K562 (cell line): ENCODE results near the gene SLC4A2. TPM values are rescaled to one million over a fixed set of nuclear protein-coding genes. Genes with fewer than 3 reads are reported as not detected.

Source experiments
- CC2D1A ChIP-seq: fragments of 450-650 bp; IDR thresholded peaks from 2 replicates; pipeline ENCODE4 v1.6.1; 2017; ENCODE audit warnings: mild to moderate bottlenecking
- HNRNPL ChIP-seq: fragments of 200-400 bp; formaldehyde crosslinking; IDR thresholded peaks from 2 replicates; pipeline ENCODE4 v1.6.1; 2017; ENCODE audit warnings: low read depth, mild to moderate bottlenecking, low read length
- PRMT5 ChIP-seq: sonication (generic); formaldehyde crosslinking; IDR thresholded peaks from 2 replicates; pipeline ENCODE4 v1.5.0; 2020; ENCODE audit warnings: missing genetic modification reagents
- RAD21 ChIP-seq, 2 experiments: fragments of 250-450 bp in 1 of 2; fragments of 450-650 bp in 1 of 2; sonication (Bioruptor Pico) in 1 of 2; formaldehyde crosslinking in 1 of 2; IDR thresholded peaks in 1 of 2; conservative IDR thresholded peaks in 1 of 2; 2 replicates each; pipeline versions ENCODE4 v1.4.0 to v1.8.0; 2020 to 2022; ENCODE audit warnings: mild to moderate bottlenecking in 2 of 2, moderate library complexity in 1 of 2
- RFX7 ChIP-seq: fragments of 250-450 bp; sonication (Bioruptor Pico); IDR thresholded peaks from 2 replicates; pipeline ENCODE4 v1.5.1; 2021; ENCODE audit warnings: mild to moderate bottlenecking
- SNRNP70 ChIP-seq: fragments of 200-400 bp; formaldehyde crosslinking; optimal IDR thresholded peaks from 2 replicates; pipeline ENCODE3; 2017; ENCODE audit warnings: low read depth, low read length
- TCF7L2 ChIP-seq: fragments of 150-350 bp; IDR thresholded peaks from 2 replicates; pipeline ENCODE4 v1.6.1; 2016; ENCODE audit warnings: low read depth, mild to moderate bottlenecking, low read length, moderate library complexity
- TEAD1 ChIP-seq, 2 experiments: fragments of 450-650 bp in 1 of 2; sonication (generic) in 1 of 2; formaldehyde crosslinking; IDR thresholded peaks; 2 replicates each; pipeline versions ENCODE4 v1.4.0 to v1.8.0; 2020 to 2022; ENCODE audit warnings: mild to moderate bottlenecking in 2 of 2, missing genetic modification reagents in 1 of 2
- TRIM24 ChIP-seq, 2 experiments: fragments of 450-650 bp; IDR thresholded peaks; 2 replicates each; pipeline ENCODE4 v1.6.1; 2016
- polyA plus RNA-seq, 8 experiments: library from polyadenylated mRNA; depleted of rRNA in 4 of 8; stranded (reverse) in 5 of 8; unstranded in 3 of 8; fragments of >200 nt; fragmentation: Nextera tagmentation in 2 of 8; fragmentation: Illumina TruSeq in 1 of 8; extraction: Ambion mirVana in 2 of 8; extraction: Trizol in 1 of 8; gene quantifications; 2 replicates each; pipeline versions ENCODE4 v1.2.1 to v1.2.3, GENCODE V29; 2011 to 2014; ENCODE audit warnings: inconsistent platforms in 1 of 8, missing spikeins in 1 of 8
- total RNA-seq, 7 experiments: library from RNA; depleted of rRNA in 6 of 7; stranded (reverse); fragments of >200 nt in 6 of 7; fragmentation: Illumina TruSeq in 2 of 7; extraction: Trizol in 2 of 7; gene quantifications; 2 replicates each; pipeline versions ENCODE4 v1.2.1 to v1.2.3, GENCODE V29; 2011 to 2021; ENCODE audit warnings: low replicate concordance in 1 of 7
- TF ChIP-seq, protein P1 (sequence below): fragments of 250-450 bp; sonication (Bioruptor Pico); IDR thresholded peaks from 2 replicates; pipeline ENCODE4 v1.8.0; 2021; ENCODE audit warnings: borderline replicate concordance, mild to moderate bottlenecking, moderate library complexity; ENCODE audit not compliant: poor library complexity, severe bottlenecking
- TF ChIP-seq, protein P2 (sequence below): fragments of 450-650 bp; IDR thresholded peaks from 2 replicates; pipeline ENCODE4 v1.6.1; 2014; ENCODE audit warnings: low read depth, mild to moderate bottlenecking, moderate library complexity, borderline replicate concordance
- TF ChIP-seq, protein P3 (sequence below): sonication (generic); formaldehyde crosslinking; IDR thresholded peaks from 2 replicates; pipeline ENCODE4 v1.8.0; 2022; ENCODE audit warnings: mild to moderate bottlenecking, missing genetic modification reagents
- TF ChIP-seq, protein P4 (sequence below): sonication (generic); IDR thresholded peaks from 2 replicates; pipeline ENCODE4 v1.6.1; 2016

The SLC4A2 gene
- total and polyA plus RNA-seq, 9 of the 15 experiments (the other 6 are each of a cell fraction or from before 2014, with no cell fraction given), result 11.4 to 375 (median 130) TPM

GRCh38 chr7:151057989-151058780, 1.2 kb upstream of the SLC4A2 start (continued):
- TF ChIP-seq RAD21 (CRISPR knock-in tag; conservative IDR thresholded peaks at IDR 0.05 in 1 of 2, IDR thresholded peaks at IDR 0.05 in 1 of 2) (0 out of 4 replicates have a peak, but pooled peaks of 1 of the 2 experiments have one; percentile 7), TEAD1 (CRISPR knock-in tag; IDR thresholded peaks at IDR 0.05) (peak; percentile 18 to 80; a peak in 3 of 4 replicates), PRMT5 (no peak), SNRNP70 (no peak), TCF7L2 (peak; percentile 80), CC2D1A (0 out of 2 replicates have a peak, but pooled peaks have one; percentile 12), HNRNPL (no peak), TRIM24 (IDR thresholded peaks at IDR 0.05) (peak in 1 of 2 experiments; percentile 47; a peak in 1 of 4 replicates), RFX7 (CRISPR knock-in tag) (no peak)
- TF ChIP-seq, protein P1, sequence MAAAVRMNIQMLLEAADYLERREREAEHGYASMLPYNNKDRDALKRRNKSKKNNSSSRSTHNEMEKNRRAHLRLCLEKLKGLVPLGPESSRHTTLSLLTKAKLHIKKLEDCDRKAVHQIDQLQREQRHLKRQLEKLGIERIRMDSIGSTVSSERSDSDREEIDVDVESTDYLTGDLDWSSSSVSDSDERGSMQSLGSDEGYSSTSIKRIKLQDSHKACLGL (CRISPR knock-in tag), result no peak
- TF ChIP-seq, protein P2, sequence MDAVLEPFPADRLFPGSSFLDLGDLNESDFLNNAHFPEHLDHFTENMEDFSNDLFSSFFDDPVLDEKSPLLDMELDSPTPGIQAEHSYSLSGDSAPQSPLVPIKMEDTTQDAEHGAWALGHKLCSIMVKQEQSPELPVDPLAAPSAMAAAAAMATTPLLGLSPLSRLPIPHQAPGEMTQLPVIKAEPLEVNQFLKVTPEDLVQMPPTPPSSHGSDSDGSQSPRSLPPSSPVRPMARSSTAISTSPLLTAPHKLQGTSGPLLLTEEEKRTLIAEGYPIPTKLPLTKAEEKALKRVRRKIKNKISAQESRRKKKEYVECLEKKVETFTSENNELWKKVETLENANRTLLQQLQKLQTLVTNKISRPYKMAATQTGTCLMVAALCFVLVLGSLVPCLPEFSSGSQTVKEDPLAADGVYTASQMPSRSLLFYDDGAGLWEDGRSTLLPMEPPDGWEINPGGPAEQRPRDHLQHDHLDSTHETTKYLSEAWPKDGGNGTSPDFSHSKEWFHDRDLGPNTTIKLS, result peak; percentile 99
- TF ChIP-seq, protein P3, sequence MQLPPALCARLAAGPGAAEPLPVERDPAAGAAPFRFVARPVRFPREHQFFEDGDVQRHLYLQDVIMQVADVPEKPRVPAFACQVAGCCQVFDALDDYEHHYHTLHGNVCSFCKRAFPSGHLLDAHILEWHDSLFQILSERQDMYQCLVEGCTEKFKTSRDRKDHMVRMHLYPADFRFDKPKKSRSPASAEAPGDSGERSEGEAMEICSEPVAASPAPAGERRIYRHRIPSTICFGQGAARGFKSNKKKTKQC (CRISPR knock-in tag), result peak; percentile 47; the same call in 1 of the 2 replicates
- TF ChIP-seq, protein P4, sequence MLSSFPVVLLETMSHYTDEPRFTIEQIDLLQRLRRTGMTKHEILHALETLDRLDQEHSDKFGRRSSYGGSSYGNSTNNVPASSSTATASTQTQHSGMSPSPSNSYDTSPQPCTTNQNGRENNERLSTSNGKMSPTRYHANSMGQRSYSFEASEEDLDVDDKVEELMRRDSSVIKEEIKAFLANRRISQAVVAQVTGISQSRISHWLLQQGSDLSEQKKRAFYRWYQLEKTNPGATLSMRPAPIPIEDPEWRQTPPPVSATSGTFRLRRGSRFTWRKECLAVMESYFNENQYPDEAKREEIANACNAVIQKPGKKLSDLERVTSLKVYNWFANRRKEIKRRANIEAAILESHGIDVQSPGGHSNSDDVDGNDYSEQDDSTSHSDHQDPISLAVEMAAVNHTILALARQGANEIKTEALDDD, result no peak
- TF ChIP-seq, all 486 proteins: peak for 183
